Thymus (tissue), 11 donors: Measurements from ENCODE around the gene ISG20L2. TPM values are rescaled to one million over a fixed set of nuclear protein-coding genes. Genes with fewer than 3 reads are reported as not detected.

Experiments
- DNase-seq, 9 donors: peaks; one replicate each; pipeline ENCODE4 v3.0.0-alpha.2; 2013; ENCODE audit warnings: low spot score in 9 of 9, low read depth in 6 of 9, missing footprints in 1 of 9
- H3K27ac ChIP-seq, 2 donors: one replicate each; pipeline ENCODE4 v1.5.1; 2013; ENCODE audit warnings: control low read depth in 1 of 2, low read depth in 1 of 2, low read length in 1 of 2, mild to moderate bottlenecking in 1 of 2, moderate library complexity in 1 of 2
- H3K27me3 ChIP-seq, 2 donors: one replicate each; pipeline ENCODE4 v1.5.1; 2013; ENCODE audit warnings: low read length in 1 of 2; ENCODE audit not compliant: control insufficient read depth in 2 of 2, insufficient read depth in 1 of 2
- H3K36me3 ChIP-seq, 2 donors: one replicate each; pipeline ENCODE4 v1.5.1; 2013; ENCODE audit warnings: low read length in 1 of 2, mild to moderate bottlenecking in 1 of 2, moderate library complexity in 1 of 2; ENCODE audit not compliant: control insufficient read depth in 2 of 2, insufficient read depth in 2 of 2
- H3K4me1 ChIP-seq, 2 donors: one replicate each; pipeline ENCODE4 v1.5.1; 2013; ENCODE audit warnings: low read length in 2 of 2; ENCODE audit not compliant: control insufficient read depth in 2 of 2, insufficient read depth in 2 of 2
- H3K4me3 ChIP-seq, 2 donors: one replicate each; pipeline ENCODE4 v1.5.1; 2013; ENCODE audit warnings: low read length in 2 of 2, control low read depth in 1 of 2, mild to moderate bottlenecking in 1 of 2
- H3K9me3 ChIP-seq, 2 donors: one replicate each; pipeline ENCODE4 v1.5.1; 2013; ENCODE audit warnings: low read length in 1 of 2, mild to moderate bottlenecking in 1 of 2; ENCODE audit not compliant: control insufficient read depth in 2 of 2, insufficient read depth in 1 of 2
- WGBS: extraction: QIAGEN DNeasy Blood & Tissue Kit; methylation state at CpG from one replicate; pipeline ENCODE4 v1.1.7; 2013; 5-methylcytosine and 5-hydroxymethylcytosine counted together
- polyA plus RNA-seq: library from polyadenylated mRNA; stranded (reverse); fragments of 200-250 nt; gene quantifications from one replicate; pipeline ENCODE4 v1.2.3, GENCODE V29; 2013
- total RNA-seq: library from RNA; stranded (reverse); fragments of 120-200 nt; gene quantifications from one replicate; pipeline ENCODE4 v1.2.4, GENCODE V29; 2013
- donor health status: healthy.

ISG20L2 gene
- total and polyA plus RNA-seq, 2 donors = 12.0 to 14.1 TPM

DNA sequence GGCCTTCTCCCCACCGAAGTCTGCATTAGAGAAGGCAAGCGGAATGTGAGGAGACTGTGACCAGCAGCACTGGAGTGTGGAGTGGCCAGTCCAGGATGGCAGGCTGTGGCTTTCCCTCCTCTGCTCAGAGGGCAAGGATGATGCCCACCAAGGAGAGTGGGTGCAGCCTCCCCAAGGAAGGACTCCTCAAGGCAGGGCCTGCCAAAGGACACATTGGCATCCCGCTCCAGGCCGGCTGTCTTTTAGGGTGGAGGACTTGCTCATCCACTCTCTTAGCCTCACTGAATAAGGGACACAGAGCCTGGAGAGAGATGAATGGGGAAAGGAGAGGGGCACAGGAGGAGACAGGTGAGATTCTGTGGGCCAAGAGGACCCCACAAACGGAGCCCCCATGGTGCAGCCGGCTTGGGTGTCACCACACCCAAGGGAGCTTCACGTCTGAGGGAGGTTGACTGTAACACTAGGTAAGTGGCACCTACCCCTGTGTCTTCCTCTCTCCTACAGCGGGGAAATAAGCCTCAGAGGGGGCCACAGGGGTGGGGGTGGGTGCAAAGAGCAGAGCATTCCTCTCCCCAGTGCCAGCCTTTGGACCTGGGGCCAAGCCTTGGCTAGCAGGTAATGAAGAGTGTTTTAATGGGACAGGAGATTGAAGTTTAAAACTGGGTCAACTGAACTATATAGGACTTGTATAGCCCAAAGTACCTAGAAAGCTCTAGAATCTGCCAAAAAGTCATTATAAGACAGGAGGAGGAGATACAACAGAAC, 47.2 kb downstream of the ISG20L2 start:
- 91% methylated on average over 8 of the region's 8 CpGs for WGBS
- H3K4me1 ChIP-seq = peaks cover 0 to 5% of the 10 kb centered on the region in 2 donors

DNA sequence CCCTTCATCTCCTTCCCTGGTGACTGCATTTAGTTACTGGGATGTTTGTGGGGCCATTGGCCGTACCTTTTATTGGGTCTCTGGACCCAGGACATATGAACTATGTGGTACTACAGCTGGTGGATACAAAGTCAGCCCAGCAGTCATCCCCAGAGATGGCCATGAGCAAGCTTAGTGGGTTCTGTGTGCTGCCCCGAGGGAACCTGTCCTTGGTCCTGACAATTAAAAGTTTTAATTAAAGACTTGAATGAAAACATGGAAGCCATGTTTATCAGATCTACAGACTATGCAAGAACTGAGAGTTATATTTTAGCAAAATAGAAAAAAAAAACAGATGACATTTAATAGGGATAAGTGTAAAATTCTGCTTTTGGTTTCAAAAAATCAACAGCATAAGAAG, 48.5 kb downstream of the ISG20L2 start:
- H3K4me3 ChIP-seq = no peak overlapping the region
- WGBS = 68% methylated on average over 2 of the region's 2 CpGs
- H3K9me3 ChIP-seq = peaks cover 0 to 3% of the 10 kb centered on the region in 2 donors
- no peak overlapping the region for H3K27ac ChIP-seq
- no peaks in the 10 kb centered on the region for H3K36me3 ChIP-seq
- DNase-seq = no peak
- H3K27me3 ChIP-seq = peaks cover 43 to 93% of the 10 kb centered on the region in 2 donors
- peaks cover 0 to 5% of the 10 kb centered on the region in 2 donors for H3K4me1 ChIP-seq

More for the DNA sequence above, 47.2 kb downstream of the ISG20L2 start:
- no peak for DNase-seq
- H3K4me3 ChIP-seq = no peak overlapping the region
- peaks cover 0 to 3% of the 10 kb centered on the region in 2 donors for H3K9me3 ChIP-seq
- peaks cover 31 to 85% of the 10 kb centered on the region in 2 donors for H3K27me3 ChIP-seq
- no peaks in the 10 kb centered on the region for H3K36me3 ChIP-seq
- H3K27ac ChIP-seq = no peak overlapping the region

DNA sequence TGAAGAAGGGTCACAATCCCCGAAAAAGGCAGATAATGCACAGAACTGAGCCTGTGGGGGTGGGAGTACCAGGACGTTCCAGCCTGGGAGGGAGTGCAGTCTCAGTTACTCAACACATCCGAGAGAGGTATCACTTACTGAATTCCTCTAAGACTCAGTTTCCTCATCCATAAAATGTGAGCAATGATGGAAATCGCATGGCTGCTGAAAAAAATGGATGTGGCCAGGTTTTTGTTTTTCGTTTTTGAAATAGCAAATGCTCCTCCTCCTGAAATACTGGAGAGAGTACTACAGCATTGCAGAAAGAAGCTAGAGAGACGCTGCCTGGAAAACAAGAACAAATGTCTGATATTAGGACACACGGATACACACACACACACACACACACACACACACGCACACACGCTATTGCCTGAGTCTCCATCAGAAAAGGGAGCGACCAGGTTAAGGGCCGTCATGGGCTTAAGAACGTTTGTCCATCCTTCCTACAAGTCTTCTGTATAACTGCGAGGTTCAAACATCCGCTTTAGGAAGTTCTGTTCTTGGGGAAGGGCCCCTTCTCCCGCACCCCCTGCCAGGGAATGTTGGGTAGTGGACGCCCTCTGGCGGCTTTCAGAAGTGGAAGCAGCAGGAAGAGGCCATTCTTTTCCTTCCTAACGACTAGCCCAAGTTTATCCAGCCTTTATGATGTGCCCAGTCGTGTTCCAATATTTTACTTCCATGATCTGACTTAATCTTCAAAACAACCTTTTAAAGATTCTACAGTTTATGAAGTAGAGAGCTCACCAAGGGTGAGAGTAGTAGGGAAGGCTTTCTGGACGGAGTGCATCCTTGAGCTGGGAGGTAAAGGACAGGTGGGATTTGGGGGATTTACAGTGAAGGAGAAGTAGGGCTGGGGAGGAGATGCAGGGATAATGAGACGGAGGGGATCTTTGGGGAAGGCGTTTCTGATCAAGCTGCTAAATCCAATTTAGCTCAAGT, 50.7 kb downstream of the ISG20L2 start:
- H3K36me3 ChIP-seq = no peaks in the 10 kb centered on the region
- peaks cover 48 to 97% of the 10 kb centered on the region in 2 donors for H3K27me3 ChIP-seq
- no peak overlapping the region for H3K4me3 ChIP-seq
- H3K9me3 ChIP-seq = peaks cover 0 to 3% of the 10 kb centered on the region in 2 donors
- DNase-seq = peak in 1 of 9 donors; percentile 57
- WGBS = 5% methylated on average over 22 of the region's 22 CpGs
- no peak overlapping the region for H3K27ac ChIP-seq
- peaks cover 0 to 5% of the 10 kb centered on the region in 2 donors for H3K4me1 ChIP-seq

- Histone ChIP-seq H3K4me3 (no peak within 1 kb of the TSS), H3K27ac (no peak within 1 kb of the TSS), H3K36me3 (no peaks in the 10 kb centered on the region), H3K27me3 (peaks cover 48 to 97% of the 10 kb centered on the region in 2 donors), H3K4me1 (peaks cover 0 to 5% of the 10 kb centered on the region in 2 donors), H3K9me3 (peaks cover 0 to 3% of the 10 kb centered on the region in 2 donors)
- DNase-seq = no peak
- 6% methylated on average over 70 of the region's 70 CpGs for WGBS
Observed at GRCh38 chr1:156676820-156677615, 51.5 kb downstream of the ISG20L2 start, which contains the start of gene NES. Gene NES, minus strand, starts transcription at chr1:156677407. Its CDS starts 143 bp downstream, at chr1:156677264.

GRCh38 chr1:156676114-156676819, 52.3 kb downstream of the ISG20L2 start:
- DNase-seq = no peak
- Histone ChIP-seq H3K27me3 (peaks cover 48 to 97% of the 10 kb centered on the region in 2 donors), H3K36me3 (no peaks in the 10 kb centered on the region), H3K4me1 (peaks cover 0 to 5% of the 10 kb centered on the region in 2 donors), H3K9me3 (peaks cover 0 to 3% of the 10 kb centered on the region in 2 donors), H3K27ac (no peak overlapping the region), H3K4me3 (no peak overlapping the region)
- WGBS = 37% methylated on average over 49 of the region's 49 CpGs

- no peak for DNase-seq
- Histone ChIP-seq H3K27ac (no peak overlapping the region), H3K27me3 (peaks cover 49 to 98% of the 10 kb centered on the region in 2 donors), H3K9me3 (no peaks in the 10 kb centered on the region), H3K4me3 (no peak overlapping the region), H3K4me1 (peaks cover 0 to 5% of the 10 kb centered on the region in 2 donors), H3K36me3 (no peaks in the 10 kb centered on the region)
- WGBS = 86% methylated on average over 18 of the region's 18 CpGs
Observed at GRCh38 chr1:156675210-156676113, 53.1 kb downstream of the ISG20L2 start.

DNA sequence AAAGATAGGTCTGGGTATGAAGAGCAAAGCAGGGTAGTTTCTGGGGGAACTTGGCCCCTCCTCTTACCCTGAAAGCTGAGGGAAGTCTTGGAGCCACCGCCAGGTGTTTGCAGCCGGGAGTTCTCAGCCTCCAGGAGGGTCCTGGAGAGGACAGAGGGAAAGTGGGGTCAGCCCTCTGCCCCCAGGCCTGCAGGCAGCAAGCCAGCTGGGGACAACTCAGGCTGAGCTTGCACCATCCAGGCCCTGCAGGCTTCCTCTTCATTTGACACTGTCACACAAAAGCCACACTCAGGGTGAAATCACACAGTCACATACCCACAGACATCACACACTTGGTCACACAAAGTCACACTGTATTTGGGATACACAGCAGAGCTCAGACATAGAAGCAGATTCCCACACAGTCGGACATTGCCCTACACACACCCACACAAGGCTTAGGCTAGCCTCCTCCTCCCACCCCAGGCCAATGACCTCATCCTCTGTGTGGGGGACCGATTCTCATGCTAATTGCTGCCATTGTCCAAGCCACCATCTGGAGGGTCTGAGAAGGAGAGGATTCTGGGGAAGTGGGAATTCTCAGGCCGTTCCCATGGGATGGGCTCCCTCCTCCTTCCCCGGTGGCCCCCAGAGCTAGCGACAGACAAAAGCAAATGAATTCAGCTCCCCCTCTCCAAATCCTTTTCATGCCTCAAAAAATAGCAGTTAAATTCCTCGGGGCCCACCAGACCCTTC, 55.0 kb downstream of the ISG20L2 start:
- H3K36me3 ChIP-seq = no peaks in the 10 kb centered on the region
- H3K9me3 ChIP-seq = no peaks in the 10 kb centered on the region
- H3K27ac ChIP-seq = no peak overlapping the region
- no peak for DNase-seq
- H3K4me1 ChIP-seq = peaks cover 0 to 5% of the 10 kb centered on the region in 2 donors
- peaks cover 40 to 97% of the 10 kb centered on the region in 2 donors for H3K27me3 ChIP-seq
- WGBS = 78% methylated on average over 8 of the region's 8 CpGs
- no peak overlapping the region for H3K4me3 ChIP-seq
